Frontal cortex (tissue), 4 donors: ENCODE measurements around the gene KANK3. TPM values are rescaled to one million over a fixed set of nuclear protein-coding genes. Genes with fewer than 3 reads are reported as not detected.
"Not testable (repeated sequence)": the region's sequence is repeated elsewhere in the genome, so short reads cannot be mapped to it uniquely, and the experiment has no call there.

Source experiments
- DNase-seq, 2 donors: peaks; one replicate each; pipeline ENCODE4 v3.0.0; 2012; ENCODE audit warnings: low spot score in 2 of 2
- FAIRE-seq: peaks from 2 replicates; lab custom pipeline; 2012; peaks lifted over from hg19 to GRCh38; lab: Jason Lieb, UNC
- total RNA-seq: library from RNA; depleted of rRNA; stranded (reverse); fragments of >200 nt; gene quantifications from one replicate; pipeline ENCODE4 v1.2.3, GENCODE V29; 2014
- donor health status: control.
- donor health status: control.
- donor health status: control.

The KANK3 gene
- 2.4 TPM for total RNA-seq

GRCh38 chr19:8342684-8343482 is at the start of gene KANK3:
Gene KANK3 (minus strand): TSS chr19:8343262. CDS start chr19:8337828, 5,434 bp downstream.
- FAIRE-seq, result no peak

GRCh38 chr19:8392017-8392591 is 49.0 kb upstream of the KANK3 start:
- FAIRE-seq (no peak), DNase-seq (no peak)

More at GRCh38 chr19:8342684-8343482, at the start of gene KANK3:
- DNase-seq, result peak; percentile 91 to 95

DNA sequence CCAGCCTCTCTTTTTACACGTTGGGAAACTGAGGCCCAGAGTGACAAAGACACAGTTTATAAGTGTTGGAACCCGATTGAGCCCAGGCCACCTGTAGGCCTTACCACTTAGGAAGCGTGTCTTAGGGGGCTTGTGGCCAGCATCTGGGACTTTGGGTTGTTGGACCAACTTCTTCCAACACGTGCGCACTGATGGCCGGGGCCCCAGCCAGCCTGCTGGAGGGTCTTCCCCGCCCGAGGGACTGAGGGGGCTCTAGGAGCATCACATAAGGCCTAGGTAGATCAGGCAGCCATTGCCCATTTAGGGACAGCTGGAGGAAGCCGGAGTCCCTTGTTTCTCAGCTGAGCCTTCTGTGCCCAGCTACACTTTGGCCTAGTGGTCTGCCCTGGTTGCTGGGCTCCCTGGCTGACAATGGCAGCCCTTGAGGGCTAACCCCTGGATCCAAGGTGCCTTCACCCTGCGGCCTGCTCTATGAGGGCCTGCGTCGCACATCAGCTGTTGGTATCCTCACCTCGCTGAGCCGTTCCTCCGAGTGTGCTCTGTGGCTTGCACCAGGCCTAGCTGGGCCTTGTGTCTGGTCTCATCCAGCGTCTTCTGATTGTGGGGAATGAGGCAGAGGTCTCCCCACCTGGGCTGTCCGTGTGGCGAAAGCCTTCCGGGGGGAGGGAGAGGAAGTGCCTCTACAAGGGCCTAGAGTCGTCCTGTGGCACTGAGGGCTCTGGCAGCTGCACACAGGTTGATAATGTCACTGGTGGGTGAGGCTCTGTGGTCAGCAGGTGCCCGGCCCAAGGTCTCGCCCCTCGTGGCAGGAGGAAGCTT is 48.3 kb upstream of the KANK3 start:
- no peak for DNase-seq
- no peak for FAIRE-seq

DNA sequence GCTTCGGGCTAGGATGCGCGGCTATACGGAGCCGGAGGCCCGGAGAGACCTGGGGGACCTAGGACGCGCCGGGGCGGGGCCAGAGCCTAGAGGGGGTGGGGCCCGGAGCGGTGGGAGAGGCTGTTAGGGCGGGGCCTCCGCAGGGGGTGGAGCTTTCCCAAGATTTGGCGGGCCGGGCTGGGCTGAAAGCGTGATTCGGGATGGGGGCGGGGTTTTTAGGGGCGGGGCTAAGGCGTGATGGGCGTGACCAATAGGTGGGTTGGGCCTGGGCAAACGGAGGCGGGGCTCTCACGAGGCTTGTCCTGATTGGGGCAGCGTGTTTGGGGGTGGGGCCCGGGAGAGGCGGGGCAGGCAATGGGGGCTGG is 47.5 kb upstream of the KANK3 start:
- FAIRE-seq, result no peak
- peak; percentile 89 to 93 for DNase-seq

DNA sequence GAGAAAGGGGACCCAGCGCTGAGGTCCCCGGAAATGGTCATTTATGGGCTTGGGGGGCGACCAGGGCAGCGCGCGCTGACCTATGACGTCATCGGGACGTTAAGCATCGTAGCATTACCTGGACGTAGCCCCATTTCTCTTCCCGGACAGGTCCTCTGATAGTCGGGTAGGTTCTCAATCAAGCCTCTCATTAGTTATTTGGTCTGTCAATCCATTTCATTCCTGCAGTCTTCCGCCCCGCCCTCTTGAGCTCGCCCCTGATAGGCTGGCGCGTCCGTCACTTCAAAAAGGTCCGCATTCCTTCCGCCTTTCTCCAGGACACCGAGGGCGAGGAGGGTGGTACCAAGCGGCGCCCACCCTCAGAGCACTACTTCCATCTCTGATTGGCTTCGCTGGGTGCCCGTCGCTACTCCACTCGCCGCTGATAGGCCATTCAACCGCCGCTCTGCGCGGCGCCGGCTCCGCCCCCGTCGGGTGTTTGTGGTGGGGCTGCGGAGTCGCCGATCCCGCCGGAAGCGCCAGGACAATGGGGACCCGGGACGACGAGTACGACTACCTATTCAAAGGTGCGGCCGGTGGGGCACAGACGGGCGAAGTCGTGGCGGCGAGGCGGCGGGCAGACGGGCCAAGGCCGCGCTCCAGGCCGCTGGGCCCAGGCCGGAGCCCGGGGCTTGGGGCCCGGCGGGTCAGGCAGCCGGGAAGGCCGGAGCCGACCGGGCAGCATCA is 47.0 kb upstream of the KANK3 start, which contains the start of gene RAB11B:
TSS of gene RAB11B (plus strand) at position 470 of the 726 bp plus-strand sequence. CDS start at position 527, 57 bp downstream.
- peak; percentile 94 to 96 for DNase-seq
- peak; percentile 98 for FAIRE-seq

DNA sequence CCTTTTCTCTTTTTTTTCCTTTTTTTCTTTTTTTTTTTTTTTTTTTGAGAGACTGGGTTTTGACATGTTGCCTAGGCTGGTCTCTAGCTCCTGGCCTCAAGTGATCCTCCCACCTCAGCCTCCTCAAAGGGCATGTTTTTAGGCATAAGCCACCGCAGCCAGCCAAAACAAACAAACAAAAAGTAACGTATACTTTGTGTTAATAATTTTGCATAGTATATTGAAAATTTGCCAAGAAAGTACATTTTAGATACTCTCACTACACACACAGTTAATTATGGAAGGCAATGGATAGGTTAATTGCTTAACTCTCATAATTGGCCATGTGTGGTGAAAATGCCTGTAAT is 45.5 kb upstream of the KANK3 start:
- DNase-seq (no peak), FAIRE-seq (no peak)

- DNase-seq (no peak), FAIRE-seq (no peak)
These were observed 44.9 kb upstream of the KANK3 start for GRCh38 chr19:8387688-8388611.

DNA sequence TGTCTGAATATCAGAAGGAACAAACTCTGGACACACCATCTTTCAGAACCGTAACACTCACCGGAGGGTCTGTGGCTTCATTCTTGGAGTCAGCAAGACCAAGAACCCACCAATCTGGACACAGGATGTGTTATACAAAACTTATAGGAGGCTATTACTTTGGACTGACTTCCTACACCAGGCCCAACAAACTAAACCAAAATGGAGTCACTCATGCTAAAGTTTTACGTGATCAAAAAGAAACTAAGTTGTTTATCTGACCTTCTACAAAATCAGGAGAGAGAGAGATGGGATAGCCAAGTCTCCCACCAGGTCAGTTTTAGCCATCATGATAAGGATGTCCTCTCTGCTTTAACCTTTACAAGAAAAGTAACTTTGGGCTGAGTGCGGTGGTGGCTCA is 43.9 kb upstream of the KANK3 start:
- FAIRE-seq (no peak), DNase-seq (no peak)

GRCh38 chr19:8386419-8386818 is 43.4 kb upstream of the KANK3 start:
- FAIRE-seq, result not testable (repeated sequence)

GRCh38 chr19:8385566-8385965 is 42.5 kb upstream of the KANK3 start:
- FAIRE-seq, result not testable (repeated sequence)

More at GRCh38 chr19:8386419-8386818, 43.4 kb upstream of the KANK3 start:
- not testable (repeated sequence) for DNase-seq

GRCh38 chr19:8385103-8385502 is 42.0 kb upstream of the KANK3 start:
- not testable (repeated sequence) for FAIRE-seq, DNase-seq

More at GRCh38 chr19:8385566-8385965, 42.5 kb upstream of the KANK3 start:
- not testable (repeated sequence) for DNase-seq

DNA sequence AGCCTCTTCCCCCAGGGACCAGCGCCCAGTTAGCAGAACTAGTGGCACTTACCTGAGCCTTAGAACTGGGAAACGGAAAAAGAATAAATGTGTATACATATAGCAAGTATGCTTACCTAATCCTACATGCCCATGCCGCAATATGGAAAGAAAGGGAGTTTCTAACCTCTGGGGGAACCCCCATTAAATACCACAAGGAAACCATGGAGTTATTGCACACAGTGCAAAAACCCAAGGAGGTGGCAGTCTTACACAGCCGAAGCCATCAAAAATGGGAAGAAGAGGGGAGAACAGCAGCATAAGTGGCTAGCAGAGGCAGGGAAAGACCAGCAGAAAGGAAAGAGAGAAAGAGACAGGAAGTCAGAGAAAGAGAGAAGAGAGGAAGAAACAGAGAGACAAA is 41.5 kb upstream of the KANK3 start:
- FAIRE-seq, DNase-seq: not testable (repeated sequence)

DNA sequence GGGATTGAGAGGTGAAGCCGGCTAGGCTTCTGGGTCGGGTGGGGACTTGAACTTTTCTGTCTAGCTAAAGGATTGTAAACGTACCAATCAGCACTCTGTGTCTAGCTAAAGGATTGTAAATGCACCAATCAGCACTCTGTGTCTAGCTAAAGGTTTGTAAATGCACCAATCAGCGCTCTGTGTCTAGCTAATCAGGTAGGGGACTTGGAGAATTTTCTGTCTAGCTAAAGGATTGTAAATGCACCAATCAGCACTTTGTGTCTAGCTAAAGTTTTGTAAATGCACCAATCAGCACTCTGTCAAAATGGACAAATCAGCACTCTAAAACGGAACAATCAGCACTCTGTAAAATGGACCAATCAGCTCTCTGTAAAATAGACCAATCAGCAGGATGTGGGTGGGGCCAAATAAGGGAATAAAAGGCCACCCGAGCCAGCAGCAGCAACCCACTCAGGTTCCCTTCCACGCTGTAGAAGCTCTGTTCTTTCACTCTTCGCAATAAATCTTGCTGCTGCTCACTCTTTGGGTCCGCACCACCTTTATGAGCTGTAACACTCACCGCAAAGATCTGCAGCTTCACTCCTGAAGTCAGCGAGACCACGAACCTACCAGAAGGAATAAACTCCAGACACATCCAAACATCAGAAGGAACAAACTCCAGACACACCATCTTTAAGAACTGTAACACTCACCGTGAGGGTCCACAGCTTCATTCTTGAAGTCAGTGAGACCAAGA is 36.3 kb upstream of the KANK3 start:
- not testable (repeated sequence) for FAIRE-seq, DNase-seq

DNA sequence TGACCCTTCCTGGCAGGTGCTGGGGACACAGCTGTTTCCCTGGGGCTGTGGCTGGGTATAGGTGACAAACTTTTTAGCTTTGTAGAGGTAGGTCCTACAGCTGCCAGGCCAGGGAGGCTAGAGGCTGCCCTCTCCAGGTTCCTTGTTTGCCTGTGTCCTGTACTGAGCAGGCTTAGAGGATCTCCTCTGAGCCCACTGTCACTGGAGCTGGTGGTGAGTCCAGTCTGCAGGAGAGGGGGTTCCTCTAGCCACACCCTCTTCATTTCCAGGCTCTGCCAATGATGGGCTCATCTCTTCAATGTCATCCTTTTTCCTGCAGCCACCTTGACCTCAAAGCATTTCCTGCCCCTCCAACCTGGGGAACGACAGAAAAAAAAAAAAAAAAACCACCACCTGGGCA is 34.5 kb upstream of the KANK3 start:
- FAIRE-seq, result no peak
- DNase-seq, result no peak

DNA sequence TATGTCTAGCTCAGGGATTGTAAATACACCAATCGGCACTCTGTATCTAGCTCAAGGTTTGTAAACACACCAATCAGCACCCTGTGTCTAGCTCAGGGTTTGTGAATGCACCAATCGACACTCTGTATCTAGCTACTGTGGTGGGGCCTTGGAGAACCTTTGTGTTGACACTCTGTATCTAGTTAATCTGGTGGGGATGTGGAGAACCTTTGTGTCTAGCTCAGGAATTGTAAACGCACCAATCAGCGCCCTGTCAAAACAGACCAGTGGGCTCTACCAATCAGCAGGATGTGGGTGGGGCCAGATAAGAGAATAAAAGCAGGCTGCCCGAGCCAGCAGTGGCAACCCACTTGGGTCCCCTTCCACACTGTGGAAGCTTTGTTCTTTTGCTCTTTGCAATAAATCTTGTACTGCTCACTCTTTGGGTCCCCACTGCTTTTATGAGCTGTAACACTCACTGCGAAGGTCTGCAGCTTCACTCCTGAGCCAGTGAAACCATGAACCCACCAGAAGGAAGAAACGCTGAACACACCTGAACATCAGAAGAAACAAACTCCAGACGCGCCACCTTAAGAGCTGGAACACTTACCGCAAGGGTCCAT is 33.4 kb upstream of the KANK3 start:
- FAIRE-seq, result not testable (repeated sequence)

DNA sequence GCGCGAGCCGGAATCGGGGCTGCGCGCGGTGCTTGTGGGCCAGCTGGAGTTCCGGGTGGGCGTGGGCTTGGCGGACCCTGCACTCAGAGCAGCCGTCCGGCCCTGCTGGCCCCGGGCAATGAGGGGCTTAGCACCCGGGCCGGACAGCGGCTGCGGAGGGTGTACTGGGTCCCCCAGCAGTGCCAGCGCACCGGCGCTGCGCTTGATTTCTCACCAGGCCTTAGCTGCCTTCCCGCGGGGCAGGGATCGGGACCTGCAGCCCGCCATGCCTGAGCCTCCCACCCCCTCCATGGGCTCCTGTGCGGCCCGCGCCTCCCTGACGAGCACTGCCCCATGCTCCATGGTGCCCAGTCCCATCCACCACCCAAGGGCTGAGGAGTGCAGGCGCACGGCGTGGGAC is 32.7 kb upstream of the KANK3 start:
- FAIRE-seq, DNase-seq: not testable (repeated sequence)

More for the DNA sequence above, 33.4 kb upstream of the KANK3 start:
- DNase-seq, result not testable (repeated sequence)
